OCI-LY1 (cell line): Measurements from ENCODE around the gene ZNF550.
"Not testable (repeated sequence)": the region's sequence is repeated elsewhere in the genome, so short reads cannot be mapped to it uniquely, and the experiment has no call there.

Experiments
- H2AFZ ChIP-seq: fragments of 200-600 bp; sonication (generic), shearing (Covaris generic); 2 replicates; pipeline ENCODE4 v1.6.0; 2014; ENCODE audit warnings: antibody characterized with exemption, mild to moderate bottlenecking, low read length
- H3F3A ChIP-seq: fragments of 200-600 bp; sonication (generic), shearing (Covaris generic); 2 replicates; pipeline ENCODE4 v1.6.0; 2014; ENCODE audit warnings: mild to moderate bottlenecking, antibody characterized with exemption, low read length, moderate library complexity; ENCODE audit not compliant: insufficient read depth
- H3K27ac ChIP-seq: fragments of 200-600 bp; sonication (generic); 2 replicates; pipeline ENCODE4 v1.5.1; 2014; ENCODE audit warnings: low read length, mixed run types, mild to moderate bottlenecking, low read depth; ENCODE audit not compliant: poor library complexity, severe bottlenecking
- H3K27me3 ChIP-seq: fragments of 200-600 bp; sonication (generic); 2 replicates; pipeline ENCODE4 v1.6.0; 2014; ENCODE audit warnings: antibody characterized with exemption, mild to moderate bottlenecking, low read length, moderate library complexity; ENCODE audit not compliant: insufficient read depth
- H3K36me3 ChIP-seq: fragments of 200-600 bp; sonication (generic); 2 replicates; pipeline ENCODE4 v1.6.1; 2014; ENCODE audit warnings: mild to moderate bottlenecking, antibody characterized with exemption, low read length, moderate library complexity, mixed read lengths; ENCODE audit not compliant: insufficient read depth
- H3K4me1 ChIP-seq: fragments of 200-600 bp; sonication (generic); 2 replicates; pipeline ENCODE4 v1.5.1; 2014; ENCODE audit warnings: mild to moderate bottlenecking, low read length, moderate library complexity; ENCODE audit not compliant: insufficient read depth, severe bottlenecking
- H3K4me2 ChIP-seq: fragments of 200-600 bp; sonication (generic), shearing (Covaris generic); 2 replicates; pipeline ENCODE4 v1.6.1; 2014; ENCODE audit warnings: low read length
- H3K4me3 ChIP-seq: fragments of 200-600 bp; sonication (generic); 2 replicates; pipeline ENCODE4 v1.5.1; 2014; ENCODE audit warnings: low read length, low read depth, mild to moderate bottlenecking, mixed read lengths; ENCODE audit not compliant: poor library complexity, severe bottlenecking
- H3K79me2 ChIP-seq: fragments of 200-600 bp; shearing (Covaris generic); 2 replicates; pipeline ENCODE4 v1.6.1; 2016; ENCODE audit warnings: mixed run types, low read length, mixed read lengths; ENCODE audit not compliant: insufficient read depth
- H3K9ac ChIP-seq: fragments of 200-600 bp; sonication (generic), shearing (Covaris generic); 2 replicates; pipeline ENCODE4 v1.6.1; 2014; ENCODE audit warnings: mild to moderate bottlenecking, low read length, mixed read lengths
- H3K9me2 ChIP-seq: fragments of 200-600 bp; sonication (generic), shearing (Covaris generic); 2 replicates; pipeline ENCODE4 v1.6.1; 2014; ENCODE audit warnings: low read depth, mild to moderate bottlenecking, low read length, mixed read lengths
- H3K9me3 ChIP-seq: fragments of 200-600 bp; shearing (Covaris generic); 2 replicates; pipeline ENCODE4 v1.6.1; 2014; ENCODE audit warnings: low read length, mixed read lengths
- H4K20me1 ChIP-seq: fragments of 200-600 bp; sonication (generic), shearing (Covaris generic); 2 replicates; pipeline ENCODE4 v1.6.0; 2016; ENCODE audit warnings: mild to moderate bottlenecking, low read length; ENCODE audit not compliant: insufficient read depth
- EZH2 ChIP-seq: fragments of 200-600 bp; sonication (generic), shearing (Covaris generic); IDR thresholded peaks from 2 replicates; pipeline ENCODE4 v1.8.0; 2017; ENCODE audit warnings: borderline replicate concordance, mixed run types, mild to moderate bottlenecking, antibody characterized with exemption, low read length, moderate library complexity, mixed read lengths
- TF ChIP-seq, protein P1 (sequence below): fragments of 200-600 bp; sonication (generic), shearing (Covaris generic); IDR thresholded peaks from 2 replicates; pipeline ENCODE4 v1.5.1; 2017; ENCODE audit warnings: mild to moderate bottlenecking, antibody characterized with exemption, low read length, moderate library complexity, mixed read lengths

ZNF550 gene

DNA sequence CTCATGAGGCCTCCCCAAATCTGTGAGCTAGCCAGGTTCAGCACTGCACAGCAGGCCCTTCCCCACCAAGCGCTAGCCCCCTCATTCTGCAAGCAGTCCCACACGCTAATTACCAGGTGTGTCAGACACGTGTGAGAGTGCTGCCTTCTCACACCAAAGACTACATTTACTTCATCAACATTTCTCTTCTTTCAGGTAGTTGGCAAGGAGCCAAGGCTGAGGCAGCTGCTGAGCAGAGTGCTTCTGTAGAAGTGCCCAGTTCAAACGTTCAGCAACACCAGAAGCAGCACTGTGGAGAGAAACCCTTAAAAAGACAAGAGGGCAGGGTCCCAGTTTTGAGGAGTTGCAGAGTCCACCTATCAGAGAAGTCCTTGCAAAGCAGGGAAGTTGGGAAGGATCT is 53.5 kb downstream of the ZNF550 start:
- Histone ChIP-seq H3K27ac (no peak overlapping the region), H3F3A (no peaks in the 10 kb centered on the region), H3K4me2 (no peak overlapping the region), H3K4me3 (no peak overlapping the region), H3K36me3 (peaks cover 75% of the 10 kb centered on the region), H3K27me3 (no peaks in the 10 kb centered on the region), H3K4me1 (no peaks in the 10 kb centered on the region), H3K9me2 (no peaks in the 10 kb centered on the region), H2AFZ (no peak overlapping the region), H3K9me3 (peaks cover 7% of the 10 kb centered on the region), H3K79me2 (0 out of 2 replicates have a peak, but pooled peaks cover 5% of the 10 kb centered on the region), H4K20me1 (no peaks in the 10 kb centered on the region), H3K9ac (no peak overlapping the region)
- TF ChIP-seq, protein P1, sequence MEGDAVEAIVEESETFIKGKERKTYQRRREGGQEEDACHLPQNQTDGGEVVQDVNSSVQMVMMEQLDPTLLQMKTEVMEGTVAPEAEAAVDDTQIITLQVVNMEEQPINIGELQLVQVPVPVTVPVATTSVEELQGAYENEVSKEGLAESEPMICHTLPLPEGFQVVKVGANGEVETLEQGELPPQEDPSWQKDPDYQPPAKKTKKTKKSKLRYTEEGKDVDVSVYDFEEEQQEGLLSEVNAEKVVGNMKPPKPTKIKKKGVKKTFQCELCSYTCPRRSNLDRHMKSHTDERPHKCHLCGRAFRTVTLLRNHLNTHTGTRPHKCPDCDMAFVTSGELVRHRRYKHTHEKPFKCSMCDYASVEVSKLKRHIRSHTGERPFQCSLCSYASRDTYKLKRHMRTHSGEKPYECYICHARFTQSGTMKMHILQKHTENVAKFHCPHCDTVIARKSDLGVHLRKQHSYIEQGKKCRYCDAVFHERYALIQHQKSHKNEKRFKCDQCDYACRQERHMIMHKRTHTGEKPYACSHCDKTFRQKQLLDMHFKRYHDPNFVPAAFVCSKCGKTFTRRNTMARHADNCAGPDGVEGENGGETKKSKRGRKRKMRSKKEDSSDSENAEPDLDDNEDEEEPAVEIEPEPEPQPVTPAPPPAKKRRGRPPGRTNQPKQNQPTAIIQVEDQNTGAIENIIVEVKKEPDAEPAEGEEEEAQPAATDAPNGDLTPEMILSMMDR: no peak
- no peak for TF ChIP-seq EZH2

DNA sequence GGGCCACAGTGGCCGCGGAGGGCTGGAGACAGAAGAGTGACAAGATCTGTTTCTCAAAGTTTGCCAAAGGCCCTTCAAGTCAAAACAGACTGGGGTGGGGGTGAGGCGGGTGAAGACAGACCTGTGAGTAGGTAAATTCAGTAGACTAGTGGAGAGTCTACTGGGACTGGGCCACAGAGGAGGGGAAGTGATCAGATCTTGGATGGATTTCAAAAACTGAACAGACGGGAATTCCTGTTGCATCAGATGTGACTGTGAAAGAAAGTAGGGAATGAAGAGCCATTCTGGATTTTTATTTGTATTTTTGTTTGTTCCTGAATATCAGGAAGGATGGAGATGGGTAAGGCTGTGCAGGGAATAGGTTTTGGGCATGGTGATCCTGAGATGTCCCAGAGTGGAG is 59.3 kb downstream of the ZNF550 start:
- Histone ChIP-seq H3K4me3 (peak overlapping the region; percentile 73), H3K79me2 (peaks cover 10% of the 10 kb centered on the region; the same call in 1 of the 2 replicates), H3K36me3 (peaks cover 36% of the 10 kb centered on the region), H3K9ac (peak overlapping the region; percentile 38; the same call in 1 of the 2 replicates), H3K4me2 (peak overlapping the region; percentile 60)
- not testable (repeated sequence) for H3K4me1 ChIP-seq, H3K9me2 ChIP-seq, H3K9me3 ChIP-seq, H3K27me3 ChIP-seq, H4K20me1 ChIP-seq, H2AFZ ChIP-seq, H3K27ac ChIP-seq, H3F3A ChIP-seq

DNA sequence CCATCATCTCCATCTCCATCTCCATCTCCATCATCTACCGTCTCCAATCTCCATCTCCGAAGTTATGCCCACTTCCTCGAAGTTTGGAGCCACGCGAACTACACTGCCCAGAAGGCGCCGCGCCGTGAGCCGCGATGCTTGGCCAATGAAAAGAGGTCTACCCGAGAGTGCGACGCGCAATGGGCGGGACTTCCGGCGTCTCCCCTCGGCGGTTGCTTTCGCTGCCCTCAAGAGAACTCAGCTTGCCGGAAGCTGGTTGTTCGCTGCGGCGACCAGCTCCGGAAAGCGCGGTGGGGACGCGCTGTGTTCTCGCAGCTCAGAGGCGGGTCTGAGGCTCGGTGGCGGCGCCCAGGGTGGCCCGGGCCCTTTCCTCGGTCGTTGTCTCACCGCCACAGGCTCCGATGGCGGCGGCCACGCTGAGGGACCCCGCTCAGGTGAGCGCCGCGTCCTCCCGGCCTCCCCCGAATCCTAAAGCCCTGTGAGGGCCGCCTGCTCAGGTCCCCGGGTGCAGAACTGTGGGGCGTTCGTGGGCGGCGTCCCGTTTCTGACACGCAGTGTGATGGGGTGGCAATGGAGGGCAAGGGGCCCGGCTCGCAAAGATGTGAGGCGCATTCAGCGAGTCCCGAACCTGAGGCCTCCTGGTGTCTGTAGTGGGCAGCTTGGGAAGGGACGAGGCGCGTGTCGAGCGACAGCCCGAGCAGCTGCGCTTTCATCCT is 59.8 kb downstream of the ZNF550 start, which contains the start of gene ZNF773:
TSS of gene ZNF773 (plus strand) at position 259 of the 716 bp plus-strand sequence. CDS start at position 402, 143 bp downstream.
- H3K9me2 ChIP-seq, H3K9me3 ChIP-seq, H3F3A ChIP-seq, H3K27me3 ChIP-seq, H3K27ac ChIP-seq, H3K4me1 ChIP-seq, H4K20me1 ChIP-seq: not testable (repeated sequence)
- H3K36me3 ChIP-seq: peaks cover 32% of the 10 kb centered on the region
- peak within 1 kb of the TSS; percentile 60 for H3K4me2 ChIP-seq
- peak within 1 kb of the TSS; percentile 73 for H3K4me3 ChIP-seq
- peak within 1 kb of the TSS; percentile 7; the same call in 1 of the 2 replicates for H2AFZ ChIP-seq
- peak within 1 kb of the TSS; percentile 79 for H3K9ac ChIP-seq
- H3K79me2 ChIP-seq: peaks cover 10% of the 10 kb centered on the region; the same call in 1 of the 2 replicates

DNA sequence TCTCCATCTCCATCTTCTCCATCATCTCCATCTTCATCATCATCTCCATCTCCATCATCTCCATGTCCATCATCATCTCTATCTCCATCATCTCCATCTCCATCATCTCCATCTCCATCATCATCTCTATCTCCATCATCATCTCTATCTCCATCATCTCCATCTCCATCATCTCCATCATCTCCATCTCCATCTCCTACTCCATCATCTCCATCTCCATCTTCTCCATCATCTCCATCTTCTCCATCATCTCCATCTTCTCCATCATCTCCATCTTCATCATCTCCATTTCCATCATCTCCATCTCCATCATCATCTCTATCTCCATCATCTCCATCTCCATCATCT is 60.4 kb downstream of the ZNF550 start:
- not testable (repeated sequence) for H4K20me1 ChIP-seq, H3K9me3 ChIP-seq, H3K9ac ChIP-seq, H3K9me2 ChIP-seq, H3K27me3 ChIP-seq, H3F3A ChIP-seq, H3K27ac ChIP-seq, H3K4me1 ChIP-seq, H2AFZ ChIP-seq
- 0 out of 2 replicates have a peak overlapping the region, but pooled peaks have one; percentile 16 for H3K4me2 ChIP-seq
- peaks cover 10% of the 10 kb centered on the region; the same call in 1 of the 2 replicates for H3K79me2 ChIP-seq
- peak overlapping the region; percentile 73 for H3K4me3 ChIP-seq
- H3K36me3 ChIP-seq: peaks cover 30% of the 10 kb centered on the region

DNA sequence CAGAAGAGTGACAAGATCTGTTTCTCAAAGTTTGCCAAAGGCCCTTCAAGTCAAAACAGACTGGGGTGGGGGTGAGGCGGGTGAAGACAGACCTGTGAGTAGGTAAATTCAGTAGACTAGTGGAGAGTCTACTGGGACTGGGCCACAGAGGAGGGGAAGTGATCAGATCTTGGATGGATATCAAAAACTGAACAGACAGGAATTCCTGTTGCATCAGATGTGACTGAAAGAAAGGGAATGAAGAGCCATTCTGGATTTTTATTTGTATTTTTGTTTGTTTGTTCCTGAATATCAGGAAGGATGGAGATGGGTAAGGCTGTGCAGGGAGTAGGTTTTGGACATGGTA is 71.4 kb downstream of the ZNF550 start:
- not testable (repeated sequence) for H3F3A ChIP-seq, H4K20me1 ChIP-seq, H3K27ac ChIP-seq, H3K27me3 ChIP-seq, H3K4me1 ChIP-seq, H2AFZ ChIP-seq, H3K79me2 ChIP-seq, H3K9me2 ChIP-seq, H3K9me3 ChIP-seq
- Histone ChIP-seq H3K9ac (peak overlapping the region; percentile 10; the same call in 1 of the 2 replicates), H3K4me2 (peak overlapping the region; percentile 56), H3K36me3 (peaks cover 13% of the 10 kb centered on the region), H3K4me3 (peak overlapping the region; percentile 38)

DNA sequence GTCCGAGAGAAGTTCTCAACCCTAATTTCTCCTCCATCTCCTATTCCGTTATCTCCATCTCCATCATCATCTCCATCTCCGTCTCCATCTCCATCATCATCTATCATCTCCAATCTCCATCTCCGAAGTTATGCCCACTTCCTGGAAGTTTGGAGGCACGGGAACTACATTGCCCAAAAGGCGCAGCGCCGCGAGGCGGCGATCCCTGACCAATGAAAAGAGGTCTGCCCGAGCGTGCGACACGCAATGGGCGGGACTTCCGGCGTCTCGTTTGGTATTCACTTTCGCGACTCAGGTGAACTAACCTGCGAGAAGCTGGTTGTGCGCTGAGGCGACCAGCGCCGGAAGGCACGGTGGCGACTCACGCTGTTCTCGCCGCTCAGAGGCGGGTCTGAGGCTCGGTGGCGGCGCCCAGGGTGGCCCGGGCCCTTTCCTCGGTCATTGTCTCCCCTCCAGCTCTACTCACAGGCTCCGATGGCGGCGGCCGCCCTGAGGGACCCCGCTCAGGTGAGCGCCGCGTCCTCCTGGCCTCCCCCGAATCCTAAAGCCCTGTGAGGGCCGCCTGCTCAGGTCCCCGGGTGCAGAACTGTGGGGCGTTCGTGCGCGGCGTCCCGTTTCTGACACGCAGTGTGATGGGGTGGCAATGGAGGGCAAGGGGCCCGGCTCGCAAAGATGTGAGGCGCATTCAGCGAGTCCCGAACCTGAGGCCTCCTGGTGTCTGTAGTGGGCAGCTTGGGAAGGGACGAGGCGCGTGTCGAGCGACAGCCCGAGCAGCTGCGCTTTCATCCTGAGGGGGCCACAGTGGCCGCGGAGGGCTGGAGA is 72.0 kb downstream of the ZNF550 start, which contains the start of gene ZNF419:
TSS of gene ZNF419 (plus strand) at position 274 of the 822 bp plus-strand sequence. CDS start at position 475, 201 bp downstream.
- not testable (repeated sequence) for H3K36me3 ChIP-seq, H3F3A ChIP-seq, H3K27me3 ChIP-seq, H3K79me2 ChIP-seq, H3K27ac ChIP-seq, H3K9me3 ChIP-seq, H3K4me1 ChIP-seq, H3K9me2 ChIP-seq, H4K20me1 ChIP-seq
- peak within 1 kb of the TSS; percentile 77 for H3K9ac ChIP-seq
- H3K4me3 ChIP-seq: peak within 1 kb of the TSS; percentile 79
- H3K4me2 ChIP-seq: peak within 1 kb of the TSS; percentile 56
- H2AFZ ChIP-seq: 0 out of 2 replicates have a peak within 1 kb of the TSS, but pooled peaks have one; percentile 51
